HUES64 (cell line): ENCODE data around the gene GDE1.

ENCODE experiments used
- H3K27ac ChIP-seq: 2 replicates; pipeline ENCODE4 v1.7.0; 2013; ENCODE audit warnings: low read depth, low read length, inconsistent platforms
- H3K27me3 ChIP-seq: 2 replicates; pipeline ENCODE4 v1.6.1; 2013; ENCODE audit warnings: mild to moderate bottlenecking, low read length; ENCODE audit not compliant: insufficient read depth
- H3K36me3 ChIP-seq: 2 replicates; pipeline ENCODE4 v1.6.1; 2013; ENCODE audit warnings: mild to moderate bottlenecking, low read length; ENCODE audit not compliant: insufficient read depth
- H3K4me1 ChIP-seq: 2 replicates; pipeline ENCODE4 v1.6.1; 2013; ENCODE audit warnings: mild to moderate bottlenecking, low read length, moderate library complexity; ENCODE audit not compliant: insufficient read depth
- H3K4me3 ChIP-seq: 2 replicates; pipeline ENCODE4 v1.5.1; 2013; ENCODE audit warnings: mild to moderate bottlenecking, low read length, moderate library complexity
- H3K9ac ChIP-seq: 2 replicates; pipeline ENCODE4 v1.6.1; 2013; ENCODE audit warnings: mild to moderate bottlenecking, low read depth, low read length
- H3K9me3 ChIP-seq: 2 replicates; pipeline ENCODE4 v1.6.1; 2013; ENCODE audit warnings: low read depth, low read length; ENCODE audit not compliant: insufficient read depth
- WGBS: fragments of 150-250, 120-280 bp; methylation state at CpG from one replicate; pipeline ENCODE4 v1.1.7; 2013; ENCODE audit warnings: missing lambda C conversion rate; 5-methylcytosine and 5-hydroxymethylcytosine counted together

Gene GDE1

DNA sequence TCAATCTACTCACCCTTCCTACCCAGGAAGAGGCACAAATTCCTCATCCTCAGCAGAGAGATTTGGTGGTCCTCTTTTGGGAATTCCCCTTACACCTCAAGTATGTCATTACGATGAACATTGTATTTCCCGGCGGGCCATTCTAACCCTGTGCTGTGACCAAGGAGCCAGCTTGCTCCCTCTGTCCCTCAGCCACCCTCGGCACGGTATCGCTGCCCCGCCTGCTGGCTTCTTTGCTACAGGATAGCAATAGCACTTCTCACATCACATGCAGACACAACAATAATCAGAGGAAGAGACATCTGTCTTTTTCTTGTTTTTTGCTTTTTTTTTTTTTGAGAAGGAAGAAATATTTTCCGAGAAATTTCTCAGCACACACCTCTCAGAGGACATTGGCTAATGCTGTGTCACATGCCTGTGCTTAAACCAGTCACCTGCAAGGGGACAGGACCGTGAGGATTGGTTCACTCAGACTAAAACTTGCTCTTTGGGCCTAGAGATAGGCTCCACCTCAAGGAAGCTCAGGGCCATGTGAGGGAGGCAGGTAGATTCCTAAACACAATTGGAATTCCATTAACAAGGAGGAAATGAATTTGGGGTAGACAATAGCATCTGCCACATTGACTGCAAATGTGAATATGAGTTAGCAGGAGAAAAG is 63.0 kb downstream of the GDE1 start:
- Histone ChIP-seq H3K4me1 (no peaks in the 10 kb centered on the region), H3K27ac (no peak overlapping the region), H3K4me3 (no peak overlapping the region), H3K9me3 (no peaks in the 10 kb centered on the region), H3K27me3 (no peaks in the 10 kb centered on the region), H3K36me3 (no peaks in the 10 kb centered on the region), H3K9ac (no peak overlapping the region)
- 90% methylated on average over 9 of the region's 9 CpGs for WGBS
